SK-N-MC (cell line): ENCODE measurements around the gene ATP13A3.
A peak's percentile ranks its signal among the peaks of the same experiment; 100 is the strongest.

Experiments
- DNase-seq: peaks from one replicate; pipeline ENCODE4 v3.0.0-alpha.2; 2011; ENCODE audit warnings: low read depth, low spot score
- H3K27ac ChIP-seq: fragments of 200-600 bp; sonication (generic); 2 replicates; pipeline ENCODE4 v1.5.1; 2016; ENCODE audit warnings: mixed run types
- H3K36me3 ChIP-seq: fragments of 200-600 bp; sonication (generic); 2 replicates; pipeline ENCODE4 v1.6.1; 2017; ENCODE audit warnings: antibody characterized with exemption, low read length, mixed read lengths; ENCODE audit not compliant: insufficient read depth
- H3K4me3 ChIP-seq: fragments of 200-600 bp; sonication (generic); 2 replicates; pipeline ENCODE4 v1.5.1; 2016
- H3K9ac ChIP-seq: fragments of 200-600 bp; sonication (generic); 2 replicates; pipeline ENCODE4 v1.8.0; 2017; ENCODE audit warnings: mixed run types, mixed read lengths; ENCODE audit not compliant: insufficient read length
- H3K9me3 ChIP-seq: fragments of 200-600 bp; sonication (generic); 2 replicates; pipeline ENCODE4 v1.6.1; 2017; ENCODE audit warnings: low read depth, mild to moderate bottlenecking, antibody characterized with exemption, low read length, moderate library complexity, mixed read lengths
- EZH2 ChIP-seq: fragments of 200-600 bp; sonication (generic); IDR thresholded peaks from one replicate; pipeline ENCODE4 v1.6.1; 2017; ENCODE audit warnings: antibody characterized with exemption
- FOXP2 ChIP-seq: optimal IDR thresholded peaks from 2 replicates; pipeline ENCODE3; 2011; ENCODE audit warnings: mild to moderate bottlenecking, moderate library complexity; ENCODE audit not compliant: insufficient read depth; ENCODE audit errors: extremely low read length, control extremely low read depth
- POLR2AphosphoS5 ChIP-seq: IDR thresholded peaks from 2 replicates; pipeline ENCODE4 v1.6.1; 2012; ENCODE audit warnings: mild to moderate bottlenecking, low read depth, low read length, borderline replicate concordance

The ATP13A3 gene

GRCh38 chr3:194381460-194381875 is 105.3 kb downstream of the ATP13A3 start:
- Histone ChIP-seq H3K9me3 (no peaks in the 10 kb centered on the region), H3K27ac (no peak overlapping the region), H3K4me3 (no peak overlapping the region), H3K36me3 (no peaks in the 10 kb centered on the region), H3K9ac (no peak overlapping the region)
- TF ChIP-seq EZH2 (no peak), POLR2AphosphoS5 (no peak), FOXP2 (no peak)
- no peak for DNase-seq

GRCh38 chr3:194380326-194380725 is 106.5 kb downstream of the ATP13A3 start:
- no peak overlapping the region for H3K27ac ChIP-seq
- H3K4me3 ChIP-seq: no peak overlapping the region
- DNase-seq: no peak
- no peaks in the 10 kb centered on the region for H3K36me3 ChIP-seq
- no peaks in the 10 kb centered on the region for H3K9me3 ChIP-seq
- TF ChIP-seq EZH2 (no peak), FOXP2 (no peak), POLR2AphosphoS5 (no peak)
- H3K9ac ChIP-seq: no peak overlapping the region

GRCh38 chr3:194379651-194380050 is 107.2 kb downstream of the ATP13A3 start:
- Histone ChIP-seq H3K4me3 (no peak overlapping the region), H3K27ac (no peak overlapping the region), H3K9me3 (no peaks in the 10 kb centered on the region), H3K36me3 (no peaks in the 10 kb centered on the region), H3K9ac (no peak overlapping the region)
- TF ChIP-seq EZH2 (no peak), POLR2AphosphoS5 (no peak), FOXP2 (no peak)
- DNase-seq: no peak

GRCh38 chr3:194379231-194379630 is 107.6 kb downstream of the ATP13A3 start:
- Histone ChIP-seq H3K4me3 (no peak overlapping the region), H3K36me3 (no peaks in the 10 kb centered on the region), H3K27ac (no peak overlapping the region), H3K9ac (no peak overlapping the region), H3K9me3 (no peaks in the 10 kb centered on the region)
- no peak for TF ChIP-seq POLR2AphosphoS5
- no peak for TF ChIP-seq FOXP2
- no peak for TF ChIP-seq EZH2
- DNase-seq: no peak

GRCh38 chr3:194377708-194378107 is 109.1 kb downstream of the ATP13A3 start:
- no peak overlapping the region for H3K27ac ChIP-seq
- no peak for DNase-seq
- H3K4me3 ChIP-seq: no peak overlapping the region
- TF ChIP-seq FOXP2 (no peak), POLR2AphosphoS5 (no peak), EZH2 (no peak)
- H3K9me3 ChIP-seq: no peaks in the 10 kb centered on the region
- no peaks in the 10 kb centered on the region for H3K36me3 ChIP-seq
- H3K9ac ChIP-seq: no peak overlapping the region

- Histone ChIP-seq H3K27ac (peak overlapping the region; percentile 48; the same call in 1 of the 2 replicates), H3K9ac (no peak overlapping the region), H3K4me3 (no peak overlapping the region), H3K36me3 (no peaks in the 10 kb centered on the region), H3K9me3 (no peaks in the 10 kb centered on the region)
- DNase-seq: no peak
- no peak for TF ChIP-seq EZH2
- no peak for TF ChIP-seq FOXP2
- TF ChIP-seq POLR2AphosphoS5: no peak
These were observed 110.6 kb downstream of the ATP13A3 start for GRCh38 chr3:194376241-194376560.

GRCh38 chr3:194375473-194376240 is 111.1 kb downstream of the ATP13A3 start:
- TF ChIP-seq POLR2AphosphoS5: no peak
- peak; percentile 99 for TF ChIP-seq FOXP2
- TF ChIP-seq EZH2: no peak

GRCh38 chr3:194374935-194375334 is 111.9 kb downstream of the ATP13A3 start:
- no peak overlapping the region for H3K4me3 ChIP-seq

More at GRCh38 chr3:194375473-194376240, 111.1 kb downstream of the ATP13A3 start:
- H3K9ac ChIP-seq: no peak overlapping the region
- DNase-seq: no peak
- peak overlapping the region; percentile 48; the same call in 1 of the 2 replicates for H3K27ac ChIP-seq
- H3K36me3 ChIP-seq: no peaks in the 10 kb centered on the region
- H3K9me3 ChIP-seq: no peaks in the 10 kb centered on the region
- peak overlapping the region; percentile 66 for H3K4me3 ChIP-seq

GRCh38 chr3:194373899-194374298 is 112.9 kb downstream of the ATP13A3 start:
- no peak for DNase-seq
- TF ChIP-seq EZH2 (no peak), FOXP2 (no peak), POLR2AphosphoS5 (no peak)
- Histone ChIP-seq H3K9me3 (no peaks in the 10 kb centered on the region), H3K9ac (no peak overlapping the region), H3K4me3 (no peak overlapping the region), H3K36me3 (no peaks in the 10 kb centered on the region), H3K27ac (peak overlapping the region; percentile 14; the same call in 1 of the 2 replicates)

More at GRCh38 chr3:194374935-194375334, 111.9 kb downstream of the ATP13A3 start:
- Histone ChIP-seq H3K27ac (0 out of 2 replicates have a peak overlapping the region, but pooled peaks have one; percentile 8), H3K9ac (no peak overlapping the region), H3K36me3 (no peaks in the 10 kb centered on the region), H3K9me3 (no peaks in the 10 kb centered on the region)
- no peak for DNase-seq
- TF ChIP-seq FOXP2 (no peak), EZH2 (no peak), POLR2AphosphoS5 (no peak)
